Measurements from ENCODE around the gene MANSC4.

Gene MANSC4

DNA sequence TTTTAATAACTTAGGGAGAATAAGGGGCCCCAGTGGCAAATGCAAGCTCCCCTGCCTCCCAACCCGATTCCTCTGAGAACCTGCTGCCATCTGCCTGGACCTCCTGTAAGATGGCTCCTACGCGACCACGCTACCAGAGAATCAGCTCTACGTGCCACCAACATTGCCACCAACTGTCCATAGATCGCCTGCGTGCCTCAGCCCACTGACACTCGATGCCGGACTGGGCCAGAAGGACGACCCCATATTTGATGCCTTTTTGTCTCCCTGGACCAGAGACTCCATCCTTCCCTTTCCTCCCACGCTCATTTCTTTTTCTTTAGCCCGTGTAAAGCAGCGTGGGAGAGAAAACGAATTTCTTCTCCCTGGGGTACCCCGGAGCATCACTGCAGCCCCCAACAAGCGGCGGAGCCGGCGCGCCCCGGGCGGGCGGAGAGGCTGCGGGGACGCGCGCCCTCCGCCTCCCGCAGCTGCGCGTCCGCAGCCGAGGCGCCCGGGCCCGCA is 568 bp downstream of the MANSC4 start:
- DNase-seq (ENCODE audit: low read depth), result peak; percentile 28
- TF ChIP-seq, protein P1, sequence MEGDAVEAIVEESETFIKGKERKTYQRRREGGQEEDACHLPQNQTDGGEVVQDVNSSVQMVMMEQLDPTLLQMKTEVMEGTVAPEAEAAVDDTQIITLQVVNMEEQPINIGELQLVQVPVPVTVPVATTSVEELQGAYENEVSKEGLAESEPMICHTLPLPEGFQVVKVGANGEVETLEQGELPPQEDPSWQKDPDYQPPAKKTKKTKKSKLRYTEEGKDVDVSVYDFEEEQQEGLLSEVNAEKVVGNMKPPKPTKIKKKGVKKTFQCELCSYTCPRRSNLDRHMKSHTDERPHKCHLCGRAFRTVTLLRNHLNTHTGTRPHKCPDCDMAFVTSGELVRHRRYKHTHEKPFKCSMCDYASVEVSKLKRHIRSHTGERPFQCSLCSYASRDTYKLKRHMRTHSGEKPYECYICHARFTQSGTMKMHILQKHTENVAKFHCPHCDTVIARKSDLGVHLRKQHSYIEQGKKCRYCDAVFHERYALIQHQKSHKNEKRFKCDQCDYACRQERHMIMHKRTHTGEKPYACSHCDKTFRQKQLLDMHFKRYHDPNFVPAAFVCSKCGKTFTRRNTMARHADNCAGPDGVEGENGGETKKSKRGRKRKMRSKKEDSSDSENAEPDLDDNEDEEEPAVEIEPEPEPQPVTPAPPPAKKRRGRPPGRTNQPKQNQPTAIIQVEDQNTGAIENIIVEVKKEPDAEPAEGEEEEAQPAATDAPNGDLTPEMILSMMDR (conservative IDR thresholded peaks at IDR 0.05; ENCODE audit: control insufficient read depth, insufficient read depth, low read depth, low read length), result no peak
- peak overlapping the region; percentile 80 for H3K4me3 ChIP-seq (ENCODE audit: control insufficient read depth, low read depth, low read length)

DNA sequence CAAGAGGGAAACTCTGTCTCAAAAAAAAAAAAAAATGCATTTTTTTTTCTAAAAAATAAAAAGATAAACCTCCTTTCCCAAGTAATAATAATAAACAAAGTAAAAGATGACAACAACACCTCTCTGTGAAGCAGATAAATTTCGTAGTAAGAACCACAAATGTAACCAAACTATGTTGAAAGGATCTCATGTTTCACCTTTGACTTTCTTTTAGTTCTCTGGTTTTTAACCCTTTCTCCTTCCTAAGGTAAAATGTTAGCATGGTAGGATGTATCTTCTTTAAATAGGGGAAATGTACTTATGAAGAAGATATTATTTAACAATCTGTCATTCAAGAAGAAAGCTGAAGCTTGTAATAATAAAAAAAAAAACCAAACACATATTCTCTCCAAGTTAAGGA is 1.8 kb downstream of the MANSC4 start:
- H3K4me3 ChIP-seq (ENCODE audit: control insufficient read depth, low read depth, low read length), result no peak overlapping the region
- TF ChIP-seq, protein P1 (conservative IDR thresholded peaks at IDR 0.05; ENCODE audit: control insufficient read depth, insufficient read depth, low read depth, low read length), result no peak
- DNase-seq (ENCODE audit: low read depth), result no peak

- H3K4me3 ChIP-seq (ENCODE audit: control insufficient read depth, low read depth, low read length), result no peak overlapping the region
- TF ChIP-seq, protein P1 (conservative IDR thresholded peaks at IDR 0.05; ENCODE audit: control insufficient read depth, insufficient read depth, low read depth, low read length), result no peak
- DNase-seq (ENCODE audit: low read depth), result no peak
Observed at GRCh38 chr12:27777141-27777540, 2.9 kb downstream of the MANSC4 start.

- TF ChIP-seq, protein P1 (conservative IDR thresholded peaks at IDR 0.05; ENCODE audit: control insufficient read depth, insufficient read depth, low read depth, low read length), result no peak
- no peak overlapping the region for H3K4me3 ChIP-seq (ENCODE audit: control insufficient read depth, low read depth, low read length)
- DNase-seq (ENCODE audit: low read depth), result no peak
Observed at GRCh38 chr12:27772328-27773049, 7.5 kb downstream of the MANSC4 start.

GRCh38 chr12:27771481-27772327 is 8.3 kb downstream of the MANSC4 start:
- H3K4me3 ChIP-seq (ENCODE audit: control insufficient read depth, low read depth, low read length), result no peak overlapping the region
- DNase-seq (ENCODE audit: low read depth), result no peak
- TF ChIP-seq, protein P1 (conservative IDR thresholded peaks at IDR 0.05; ENCODE audit: control insufficient read depth, insufficient read depth, low read depth, low read length), result no peak

DNA sequence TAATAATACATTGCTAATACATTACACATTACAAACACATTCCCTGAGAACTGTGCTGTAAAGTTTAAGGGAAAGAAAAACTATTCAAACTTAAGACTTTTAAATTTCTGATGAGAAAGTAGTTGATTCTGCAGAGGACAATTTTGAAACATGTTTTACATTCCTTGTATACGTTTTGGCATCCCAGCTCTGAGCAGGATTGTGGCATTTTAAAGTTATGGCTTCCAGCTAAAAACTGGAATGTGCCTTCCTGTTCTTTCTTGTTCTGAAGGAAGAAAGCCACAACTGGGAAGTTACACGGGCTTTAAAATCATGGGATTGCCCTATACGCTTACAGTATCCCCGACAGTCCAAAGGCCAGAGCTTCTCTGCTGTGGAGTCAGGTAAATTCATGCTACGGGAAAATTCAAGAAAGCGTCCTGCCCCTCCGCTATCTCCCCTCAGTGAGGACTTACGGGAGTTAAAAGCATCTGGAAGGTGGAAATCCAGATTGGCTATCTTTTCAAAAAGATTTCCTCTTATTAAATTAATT is 10.8 kb downstream of the MANSC4 start:
- no peak for DNase-seq (ENCODE audit: low read depth)
- TF ChIP-seq, protein P1 (conservative IDR thresholded peaks at IDR 0.05; ENCODE audit: control insufficient read depth, insufficient read depth, low read depth, low read length), result no peak
- no peak overlapping the region for H3K4me3 ChIP-seq (ENCODE audit: control insufficient read depth, low read depth, low read length)
